GM12878 (cell line): ENCODE results near the gene B4GALT3. TPM values are rescaled to one million over a fixed set of nuclear protein-coding genes. Genes with fewer than 3 reads are reported as not detected.

Experiments
- EED ChIP-seq: sonication (generic); IDR thresholded peaks from 2 replicates; pipeline ENCODE4 v1.6.1; 2016; ENCODE audit warnings: antibody characterized with exemption, low read depth
- ELK1 ChIP-seq: IDR thresholded peaks from 2 replicates; pipeline ENCODE4 v1.6.1; 2012; ENCODE audit warnings: low read depth, low read length, improper control_type of control experiment
- GABPA ChIP-seq: IDR thresholded peaks from 2 replicates; pipeline ENCODE4 v1.6.1; 2014; ENCODE audit warnings: antibody characterized with exemption, low read depth, mild to moderate bottlenecking, inconsistent platforms
- MAX ChIP-seq: IDR thresholded peaks from 2 replicates; pipeline ENCODE4 v1.6.1; 2012; ENCODE audit warnings: low read depth, low read length, improper control_type of control experiment
- MEF2B ChIP-seq: fragments of 450-650 bp; IDR thresholded peaks from 2 replicates; pipeline ENCODE4 v1.6.1; 2018; ENCODE audit warnings: mild to moderate bottlenecking, moderate library complexity; ENCODE audit not compliant: partially characterized antibody, poor library complexity, severe bottlenecking
- NFIC ChIP-seq: IDR thresholded peaks from 2 replicates; pipeline ENCODE4 v1.6.1; 2012; ENCODE audit warnings: low read depth, mild to moderate bottlenecking, inconsistent platforms, low read length, moderate library complexity
- NFYB ChIP-seq: IDR thresholded peaks from 2 replicates; pipeline ENCODE4 v1.6.1; 2011; ENCODE audit warnings: low read depth, mild to moderate bottlenecking, low read length, improper control_type of control experiment, moderate library complexity; ENCODE audit not compliant: insufficient read depth
- PML ChIP-seq: IDR thresholded peaks from 2 replicates; pipeline ENCODE4 v1.6.1; 2012; ENCODE audit warnings: low read length, inconsistent platforms
- RB1 ChIP-seq: fragments of 450-650 bp; formaldehyde crosslinking; IDR thresholded peaks from 2 replicates; pipeline ENCODE4 v1.6.1; 2017; ENCODE audit warnings: mild to moderate bottlenecking, borderline replicate concordance
- TARDBP ChIP-seq: IDR thresholded peaks from 2 replicates; pipeline ENCODE4 v1.6.1; 2016; ENCODE audit warnings: borderline replicate concordance
- polyA plus RNA-seq, 11 experiments: library from polyadenylated mRNA; depleted of rRNA in 4 of 11; unstranded in 6 of 11; stranded (reverse) in 5 of 11; fragments of >200 nt; fragmentation: Nextera tagmentation in 4 of 11; fragmentation: Illumina TruSeq in 1 of 11; extraction: Ambion mirVana in 4 of 11; extraction: Trizol in 1 of 11; gene quantifications; 1 replicate in 1 of 11; 2 replicates in 10 of 11; pipeline versions ENCODE4 v1.2.1 to v1.2.3, GENCODE V29; 2011 to 2016; ENCODE audit warnings: inconsistent platforms in 2 of 11, missing spikeins in 2 of 11, low read depth in 1 of 11
- total RNA-seq, 4 experiments: library from RNA; depleted of rRNA in 3 of 4; stranded (reverse); fragments of >200 nt in 3 of 4; fragmentation: Illumina TruSeq in 1 of 4; extraction: Trizol in 1 of 4; gene quantifications; 2 replicates each; pipeline versions ENCODE4 v1.2.1 to v1.2.3, GENCODE V29; 2013 to 2021
- TF ChIP-seq, protein P1 (sequence below): fragments of 450-650 bp; IDR thresholded peaks from 2 replicates; pipeline ENCODE4 v1.6.1; 2016; ENCODE audit warnings: mild to moderate bottlenecking

The B4GALT3 gene
- total and polyA plus RNA-seq, 10 of the 15 experiments (the other 5 are each of a cell fraction or from before 2014, with no cell fraction given), result 27.1 to 58.9 (median 42.6) TPM

GRCh38 chr1:161216945-161217712 is 39.8 kb upstream of the B4GALT3 start (continued):
- TF ChIP-seq MAX (no peak), GABPA (no peak; the same call in 1 of the 2 replicates), NFYB (peak; percentile 55; the same call in 1 of the 2 replicates), RB1 (no peak), ELK1 (no peak), NFIC (peak; percentile 59; the same call in 1 of the 2 replicates), PML (no peak), MEF2B (peak; percentile 88), TARDBP (no peak), EED (peak; percentile 58; the same call in 1 of the 2 replicates)
- TF ChIP-seq, protein P1, sequence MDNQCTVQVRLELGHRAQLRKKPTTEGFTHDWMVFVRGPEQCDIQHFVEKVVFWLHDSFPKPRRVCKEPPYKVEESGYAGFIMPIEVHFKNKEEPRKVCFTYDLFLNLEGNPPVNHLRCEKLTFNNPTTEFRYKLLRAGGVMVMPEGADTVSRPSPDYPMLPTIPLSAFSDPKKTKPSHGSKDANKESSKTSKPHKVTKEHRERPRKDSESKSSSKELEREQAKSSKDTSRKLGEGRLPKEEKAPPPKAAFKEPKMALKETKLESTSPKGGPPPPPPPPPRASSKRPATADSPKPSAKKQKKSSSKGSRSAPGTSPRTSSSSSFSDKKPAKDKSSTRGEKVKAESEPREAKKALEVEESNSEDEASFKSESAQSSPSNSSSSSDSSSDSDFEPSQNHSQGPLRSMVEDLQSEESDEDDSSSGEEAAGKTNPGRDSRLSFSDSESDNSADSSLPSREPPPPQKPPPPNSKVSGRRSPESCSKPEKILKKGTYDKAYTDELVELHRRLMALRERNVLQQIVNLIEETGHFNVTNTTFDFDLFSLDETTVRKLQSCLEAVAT, result peak; percentile 89
